ENCODE data around the gene FAM76A.
"Not testable (repeated sequence)": the region's sequence is repeated elsewhere in the genome, so short reads cannot be mapped to it uniquely, and the experiment has no call there.

DNA sequence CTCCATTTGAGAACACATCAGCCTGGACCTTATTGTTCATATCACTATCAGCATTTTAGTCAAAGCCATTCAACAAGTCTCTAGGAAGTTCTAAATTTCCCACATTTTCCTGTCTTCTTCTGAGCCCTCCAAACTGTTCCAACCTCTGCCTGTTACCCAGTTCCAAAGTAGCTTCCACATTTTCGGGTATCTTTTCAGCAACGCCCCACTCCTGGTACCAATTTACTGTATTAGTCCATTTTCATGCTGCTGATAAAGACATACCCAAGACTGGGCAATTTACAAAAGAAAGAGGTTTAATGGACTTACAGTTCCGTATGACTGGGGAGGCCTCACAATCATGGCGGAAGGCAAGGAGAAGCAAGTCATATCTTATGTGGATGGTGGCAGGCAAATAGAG lies 44.2 kb upstream of the FAM76A start:
- not testable (repeated sequence) for TF ChIP-seq CTCF (conservative IDR thresholded peaks at IDR 0.05; ENCODE audit: low read length); EZH2phosphoT487 (IDR thresholded peaks at IDR 0.05; ENCODE audit: borderline replicate concordance)

Measured in Loucy (cell line).